ENCODE measurements around the gene MGAT2. TPM values are rescaled to one million over a fixed set of nuclear protein-coding genes. Genes with fewer than 3 reads are reported as not detected.

MGAT2 gene
- total and polyA plus RNA-seq, 4 donors = 15.2 to 44.2 (median 29.6) TPM

DNA sequence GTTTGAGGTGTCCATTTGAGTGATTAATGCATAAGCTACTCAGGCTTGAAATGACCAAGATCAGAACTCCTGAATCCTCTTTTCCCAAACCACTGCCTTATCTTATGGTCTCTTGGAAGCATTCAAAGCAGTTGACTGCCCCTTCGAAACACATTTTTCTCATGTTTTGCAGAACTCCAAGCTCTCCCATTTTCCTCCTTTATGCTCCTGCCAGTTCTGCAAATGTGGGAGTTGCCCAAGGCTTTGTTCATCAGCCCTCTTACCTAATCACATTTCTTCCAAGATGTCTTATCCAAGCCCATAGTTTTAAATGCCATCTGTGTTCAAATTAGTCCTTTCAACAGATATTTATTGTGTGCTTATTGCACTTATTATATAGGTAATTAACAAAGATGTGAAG is 16.3 kb downstream of the MGAT2 start:
- Histone ChIP-seq H3K4me1 (ENCODE audit: control insufficient read depth in 5 of 5, insufficient read depth in 5 of 5, low read length in 5 of 5) (peaks cover 0 to 14% (median 4%) of the 10 kb centered on the region in 5 donors), H3K27ac (ENCODE audit: low read depth in 1 of 2, low read length in 1 of 2) (no peak overlapping the region), H3K27me3 (ENCODE audit: control insufficient read depth in 3 of 3, insufficient read depth in 3 of 3, low read length in 2 of 3) (no peaks in the 10 kb centered on the region), H3K9ac (ENCODE audit: insufficient read depth in 1 of 2, low read length in 2 of 2) (no peak overlapping the region), H3K4me3 (no peak overlapping the region), H3K36me3 (ENCODE audit: control insufficient read depth in 4 of 4, insufficient read depth in 4 of 4, low read length in 4 of 4) (peaks cover 0 to 14% (median 5%) of the 10 kb centered on the region in 4 donors), H3K9me3 (ENCODE audit: control insufficient read depth in 4 of 4, insufficient read depth in 3 of 4, low read length in 3 of 4) (no peaks in the 10 kb centered on the region)
- WGBS, 2 donors = 95 to 100% methylated on average over 1 of the region's 1 CpG
- DNase-seq (no peak), ATAC-seq (ENCODE audit: insufficient read depth, low FRiP score) (no peak)
- TF ChIP-seq, protein P1, sequence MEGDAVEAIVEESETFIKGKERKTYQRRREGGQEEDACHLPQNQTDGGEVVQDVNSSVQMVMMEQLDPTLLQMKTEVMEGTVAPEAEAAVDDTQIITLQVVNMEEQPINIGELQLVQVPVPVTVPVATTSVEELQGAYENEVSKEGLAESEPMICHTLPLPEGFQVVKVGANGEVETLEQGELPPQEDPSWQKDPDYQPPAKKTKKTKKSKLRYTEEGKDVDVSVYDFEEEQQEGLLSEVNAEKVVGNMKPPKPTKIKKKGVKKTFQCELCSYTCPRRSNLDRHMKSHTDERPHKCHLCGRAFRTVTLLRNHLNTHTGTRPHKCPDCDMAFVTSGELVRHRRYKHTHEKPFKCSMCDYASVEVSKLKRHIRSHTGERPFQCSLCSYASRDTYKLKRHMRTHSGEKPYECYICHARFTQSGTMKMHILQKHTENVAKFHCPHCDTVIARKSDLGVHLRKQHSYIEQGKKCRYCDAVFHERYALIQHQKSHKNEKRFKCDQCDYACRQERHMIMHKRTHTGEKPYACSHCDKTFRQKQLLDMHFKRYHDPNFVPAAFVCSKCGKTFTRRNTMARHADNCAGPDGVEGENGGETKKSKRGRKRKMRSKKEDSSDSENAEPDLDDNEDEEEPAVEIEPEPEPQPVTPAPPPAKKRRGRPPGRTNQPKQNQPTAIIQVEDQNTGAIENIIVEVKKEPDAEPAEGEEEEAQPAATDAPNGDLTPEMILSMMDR (IDR thresholded peaks at IDR 0.05; ENCODE audit: control extremely low read depth, extremely low read depth) = no peak

DNA sequence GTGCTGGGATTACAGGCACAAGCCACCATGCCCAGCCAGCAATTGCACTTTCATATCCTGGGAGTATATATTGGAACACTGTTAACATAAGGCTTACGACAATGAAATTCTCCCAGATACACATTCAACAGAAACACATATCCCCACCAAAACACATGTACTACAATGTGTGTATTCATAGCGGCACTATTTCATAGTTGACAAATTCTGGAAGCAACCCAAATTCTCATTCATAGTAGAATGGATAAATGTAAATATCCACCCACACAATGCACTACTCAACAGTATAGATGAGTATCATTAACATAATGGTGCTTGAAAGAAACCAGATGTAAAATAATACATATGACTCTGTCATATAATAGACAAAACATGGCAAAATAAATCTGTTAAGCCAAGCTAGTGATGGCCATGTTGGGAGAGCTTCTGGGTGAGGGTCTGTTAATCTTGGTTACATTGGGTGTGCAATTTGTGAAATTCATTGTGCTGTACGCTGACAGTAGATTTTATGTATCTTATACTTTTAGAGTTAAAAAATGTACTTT is 17.0 kb downstream of the MGAT2 start:
- 91% methylated on average over 3 of the region's 3 CpGs for WGBS, 2 donors
- Histone ChIP-seq H3K27ac (ENCODE audit: low read depth in 1 of 2, low read length in 1 of 2) (no peak overlapping the region), H3K4me1 (ENCODE audit: control insufficient read depth in 5 of 5, insufficient read depth in 5 of 5, low read length in 5 of 5) (peaks cover 0 to 11% (median 4%) of the 10 kb centered on the region in 5 donors), H3K9ac (ENCODE audit: insufficient read depth in 1 of 2, low read length in 2 of 2) (no peak overlapping the region), H3K36me3 (ENCODE audit: control insufficient read depth in 4 of 4, insufficient read depth in 4 of 4, low read length in 4 of 4) (peaks cover 0 to 14% (median 5%) of the 10 kb centered on the region in 4 donors), H3K4me3 (no peak overlapping the region), H3K9me3 (ENCODE audit: control insufficient read depth in 4 of 4, insufficient read depth in 3 of 4, low read length in 3 of 4) (no peaks in the 10 kb centered on the region), H3K27me3 (ENCODE audit: control insufficient read depth in 3 of 3, insufficient read depth in 3 of 3, low read length in 2 of 3) (no peaks in the 10 kb centered on the region)
- ATAC-seq (ENCODE audit: insufficient read depth, low FRiP score) = no peak
- DNase-seq = no peak
- TF ChIP-seq, protein P1 (IDR thresholded peaks at IDR 0.05; ENCODE audit: control extremely low read depth, extremely low read depth) = no peak

DNA sequence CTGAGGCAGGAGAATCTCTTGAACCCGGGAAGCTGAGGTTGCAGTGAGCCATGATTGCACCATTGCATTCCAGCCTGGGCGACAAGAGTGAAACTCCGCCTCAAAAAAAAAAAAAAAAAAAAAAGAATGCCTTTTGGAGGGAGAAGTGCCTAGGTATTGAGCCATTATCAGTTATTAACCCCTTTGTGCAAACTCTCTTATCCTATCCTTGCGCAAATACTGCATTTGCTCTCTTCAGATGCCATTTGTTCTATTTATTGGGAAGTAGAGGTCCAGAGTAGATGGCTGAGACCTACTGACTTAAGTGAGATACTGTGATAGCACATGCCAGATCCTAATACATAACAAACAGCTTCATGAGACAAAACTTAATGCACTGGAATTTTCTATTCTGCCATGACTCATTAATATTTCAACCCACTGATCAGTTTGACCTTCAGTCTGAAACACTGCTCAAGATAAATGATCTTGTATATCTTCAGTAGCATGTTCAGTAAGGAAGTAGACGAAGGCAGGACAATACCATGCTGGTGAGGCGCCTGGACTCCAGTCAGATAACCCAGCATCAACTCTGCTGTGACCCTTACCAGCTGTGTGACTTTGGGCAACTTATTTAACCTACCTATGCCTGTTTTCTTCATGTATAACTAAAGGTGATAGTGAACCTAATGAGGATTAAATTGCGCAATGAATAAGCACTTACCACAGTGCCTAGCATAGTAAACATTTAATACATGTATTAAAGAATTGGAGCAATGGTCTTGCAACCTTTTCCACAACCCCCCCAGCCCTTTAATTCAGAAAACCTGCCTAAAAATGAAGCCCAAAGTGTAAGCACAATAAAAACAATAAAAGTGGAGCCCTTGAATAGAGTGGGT is 20.2 kb downstream of the MGAT2 start:
- Histone ChIP-seq H3K4me3 (no peak overlapping the region), H3K9me3 (ENCODE audit: control insufficient read depth in 4 of 4, insufficient read depth in 3 of 4, low read length in 3 of 4) (no peaks in the 10 kb centered on the region), H3K9ac (ENCODE audit: insufficient read depth in 1 of 2, low read length in 2 of 2) (no peak overlapping the region), H3K27me3 (ENCODE audit: control insufficient read depth in 3 of 3, insufficient read depth in 3 of 3, low read length in 2 of 3) (no peaks in the 10 kb centered on the region), H3K27ac (ENCODE audit: low read depth in 1 of 2, low read length in 1 of 2) (peak overlapping the region in 1 of 2 donors; percentile 50), H3K4me1 (ENCODE audit: control insufficient read depth in 5 of 5, insufficient read depth in 5 of 5, low read length in 5 of 5) (peaks cover 0 to 11% (median 2%) of the 10 kb centered on the region in 5 donors), H3K36me3 (ENCODE audit: control insufficient read depth in 4 of 4, insufficient read depth in 4 of 4, low read length in 4 of 4) (peaks cover 0 to 16% (median 5%) of the 10 kb centered on the region in 4 donors)
- TF ChIP-seq, protein P1 (IDR thresholded peaks at IDR 0.05; ENCODE audit: control extremely low read depth, extremely low read depth) = no peak
- 85 to 93% methylated on average over 7 of the region's 7 CpGs for WGBS, 2 donors
- ATAC-seq (ENCODE audit: insufficient read depth, low FRiP score) (no peak), DNase-seq (no peak)

Data from lung (tissue), 12 donors.